Left lung (tissue), 10 donors: ENCODE measurements around the gene PSEN1. TPM values are rescaled to one million over a fixed set of nuclear protein-coding genes. Genes with fewer than 3 reads are reported as not detected.

Source experiments
- ATAC-seq: fragments of 200-7000 bp; cut with Tn5 transposase; one replicate; pipeline ENCODE4 v1.9.1; 2020; ENCODE audit warnings: moderate library complexity
- DNase-seq, 4 donors: peaks; one replicate each; pipeline ENCODE4 v3.0.0-alpha.2; 2013 to 2020
- H3K27ac ChIP-seq, 2 donors: fragments of 200-600 bp; sonication (generic) in 1 of 2; one replicate each; pipeline versions ENCODE4 v1.5.0 to v1.8.0; 2020 to 2021
- H3K27me3 ChIP-seq, 2 donors: fragments of 200-600 bp; sonication (generic) in 1 of 2; one replicate each; pipeline versions ENCODE4 v1.5.0 to v1.8.0; 2020 to 2021
- H3K36me3 ChIP-seq, 2 donors: fragments of 200-600 bp; sonication (generic) in 1 of 2; one replicate each; pipeline versions ENCODE4 v1.5.0 to v1.8.0; 2020 to 2021
- H3K4me1 ChIP-seq, 2 donors: fragments of 200-600 bp; one replicate each; pipeline ENCODE4 v1.8.0; 2021
- H3K4me3 ChIP-seq, 2 donors: fragments of 200-600 bp; sonication (generic) in 1 of 2; one replicate each; pipeline versions ENCODE4 v1.5.0 to v1.8.0; 2020 to 2021; ENCODE audit warnings: mild to moderate bottlenecking in 1 of 2
- H3K9me3 ChIP-seq, 2 donors: fragments of 200-600 bp; sonication (generic) in 1 of 2; one replicate each; pipeline versions ENCODE4 v1.5.0 to v1.8.0; 2020 to 2021
- intact Hi-C, 2 donors: fragments of 100-400 bp; cut with DNase I; formaldehyde crosslinking; loops; one replicate each; pipeline versions ENCODE4 v1.11.2 to v1.14.2; 2022
- polyA plus RNA-seq, 6 donors: library from polyadenylated mRNA; unstranded; fragments of 120-200 nt; gene quantifications; one replicate each; pipeline ENCODE4 v1.2.1, GENCODE V29; 2013; ENCODE audit not compliant: insufficient read length in 6 of 6
- total RNA-seq, 2 donors: library from RNA; stranded (reverse); fragmentation: NEBNext Ultra II Directional; extraction: Animal tissue kit (Norgen Biotek cat#: 25700); gene quantifications; one replicate each; pipeline ENCODE4 v1.2.1, GENCODE V29; 2021
- TF ChIP-seq, protein P1 (sequence below), 2 donors: fragments of 200-600 bp; sonication (generic) in 1 of 2; IDR thresholded peaks; one replicate each; pipeline versions ENCODE4 v1.5.0 to v1.8.0; 2021; ENCODE audit warnings: antibody characterized with exemption in 2 of 2
- donor health status: DM: no; HTN: yes; CAD: no.
- donor health status: DM: no; HTN: no; CAD: no.

Gene PSEN1
- total and polyA plus RNA-seq, 8 donors, result 50.1 to 67.8 (median 54.3) TPM

GRCh38 chr14:73149753-73150152 is 13.4 kb downstream of the PSEN1 start:
- Histone ChIP-seq H3K4me1 (peaks cover 0 to 3% of the 10 kb centered on the region in 2 donors), H3K27me3 (no peaks in the 10 kb centered on the region), H3K9me3 (no peaks in the 10 kb centered on the region), H3K36me3 (peaks cover 0 to 71% of the 10 kb centered on the region in 2 donors), H3K4me3 (no peak overlapping the region), H3K27ac (no peak overlapping the region)
- DNase-seq (no peak), ATAC-seq (no peak)
- intact Hi-C loops, result no loop called here
- TF ChIP-seq, protein P1, sequence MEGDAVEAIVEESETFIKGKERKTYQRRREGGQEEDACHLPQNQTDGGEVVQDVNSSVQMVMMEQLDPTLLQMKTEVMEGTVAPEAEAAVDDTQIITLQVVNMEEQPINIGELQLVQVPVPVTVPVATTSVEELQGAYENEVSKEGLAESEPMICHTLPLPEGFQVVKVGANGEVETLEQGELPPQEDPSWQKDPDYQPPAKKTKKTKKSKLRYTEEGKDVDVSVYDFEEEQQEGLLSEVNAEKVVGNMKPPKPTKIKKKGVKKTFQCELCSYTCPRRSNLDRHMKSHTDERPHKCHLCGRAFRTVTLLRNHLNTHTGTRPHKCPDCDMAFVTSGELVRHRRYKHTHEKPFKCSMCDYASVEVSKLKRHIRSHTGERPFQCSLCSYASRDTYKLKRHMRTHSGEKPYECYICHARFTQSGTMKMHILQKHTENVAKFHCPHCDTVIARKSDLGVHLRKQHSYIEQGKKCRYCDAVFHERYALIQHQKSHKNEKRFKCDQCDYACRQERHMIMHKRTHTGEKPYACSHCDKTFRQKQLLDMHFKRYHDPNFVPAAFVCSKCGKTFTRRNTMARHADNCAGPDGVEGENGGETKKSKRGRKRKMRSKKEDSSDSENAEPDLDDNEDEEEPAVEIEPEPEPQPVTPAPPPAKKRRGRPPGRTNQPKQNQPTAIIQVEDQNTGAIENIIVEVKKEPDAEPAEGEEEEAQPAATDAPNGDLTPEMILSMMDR (IDR thresholded peaks at IDR 0.05), result no peak

DNA sequence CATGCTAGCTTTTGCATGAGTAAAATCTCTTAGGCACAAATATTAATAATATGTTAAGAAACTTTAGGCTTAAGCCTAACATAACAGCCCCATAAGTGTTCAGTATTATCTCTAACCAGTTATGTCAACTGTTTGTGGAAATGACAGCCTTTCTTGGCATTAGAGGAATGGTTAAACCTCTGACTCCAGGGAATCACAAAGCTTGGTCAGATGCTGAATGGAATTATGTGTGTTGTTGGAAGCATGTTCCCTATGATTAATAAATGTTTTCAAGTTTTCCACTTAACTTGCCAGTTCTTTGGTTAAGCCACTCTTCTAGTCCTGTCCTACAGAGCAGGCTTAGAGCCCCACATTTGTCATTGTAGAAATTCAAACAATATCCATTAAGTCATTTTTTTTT is 17.0 kb downstream of the PSEN1 start:
- TF ChIP-seq, protein P1 (IDR thresholded peaks at IDR 0.05), result no peak
- intact Hi-C loops, result no loop called here
- no peak overlapping the region for H3K27ac ChIP-seq
- H3K4me1 ChIP-seq, result no peaks in the 10 kb centered on the region
- peaks cover 2 to 98% of the 10 kb centered on the region in 2 donors for H3K36me3 ChIP-seq
- H3K4me3 ChIP-seq, result no peak overlapping the region
- no peaks in the 10 kb centered on the region for H3K9me3 ChIP-seq
- ATAC-seq, result peak; percentile 52
- no peaks in the 10 kb centered on the region for H3K27me3 ChIP-seq
- DNase-seq, result no peak

DNA sequence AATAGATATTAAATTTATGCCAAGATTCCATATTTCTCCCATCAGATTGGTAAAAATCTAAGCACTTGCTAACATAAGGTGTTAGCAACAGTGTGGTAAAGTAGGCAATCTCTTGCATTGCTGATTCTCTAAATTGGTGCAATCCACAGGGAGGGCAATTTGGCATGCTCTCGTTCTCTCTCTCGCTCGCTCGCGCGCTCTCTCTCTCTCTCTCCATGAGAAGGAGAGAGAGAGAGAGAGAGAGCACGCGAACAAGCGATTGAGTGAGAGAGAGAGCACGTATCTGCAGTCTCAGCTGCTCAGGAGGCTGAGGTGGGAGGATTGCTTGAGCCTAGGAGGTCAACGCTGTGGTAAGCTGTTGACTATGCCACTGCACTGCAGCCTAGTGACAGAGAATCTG is 25.9 kb downstream of the PSEN1 start:
- H3K36me3 ChIP-seq, result peaks cover 0 to 83% of the 10 kb centered on the region in 2 donors
- H3K27ac ChIP-seq, result no peak overlapping the region
- no peaks in the 10 kb centered on the region for H3K9me3 ChIP-seq
- intact Hi-C loops, result no loop called here
- TF ChIP-seq, protein P1 (IDR thresholded peaks at IDR 0.05), result no peak
- no peak overlapping the region for H3K4me3 ChIP-seq
- no peaks in the 10 kb centered on the region for H3K27me3 ChIP-seq
- ATAC-seq (no peak), DNase-seq (no peak)
- H3K4me1 ChIP-seq, result no peaks in the 10 kb centered on the region

GRCh38 chr14:73166399-73166798 is 30.1 kb downstream of the PSEN1 start:
- H3K36me3 ChIP-seq, result peaks cover 0 to 88% of the 10 kb centered on the region in 2 donors
- intact Hi-C loops, result no loop called here
- H3K9me3 ChIP-seq, result no peaks in the 10 kb centered on the region
- no peak for ATAC-seq
- no peak overlapping the region for H3K4me3 ChIP-seq
- no peaks in the 10 kb centered on the region for H3K4me1 ChIP-seq
- no peak overlapping the region for H3K27ac ChIP-seq
- DNase-seq, result no peak
- H3K27me3 ChIP-seq, result no peaks in the 10 kb centered on the region
- TF ChIP-seq, protein P1 (IDR thresholded peaks at IDR 0.05), result no peak

DNA sequence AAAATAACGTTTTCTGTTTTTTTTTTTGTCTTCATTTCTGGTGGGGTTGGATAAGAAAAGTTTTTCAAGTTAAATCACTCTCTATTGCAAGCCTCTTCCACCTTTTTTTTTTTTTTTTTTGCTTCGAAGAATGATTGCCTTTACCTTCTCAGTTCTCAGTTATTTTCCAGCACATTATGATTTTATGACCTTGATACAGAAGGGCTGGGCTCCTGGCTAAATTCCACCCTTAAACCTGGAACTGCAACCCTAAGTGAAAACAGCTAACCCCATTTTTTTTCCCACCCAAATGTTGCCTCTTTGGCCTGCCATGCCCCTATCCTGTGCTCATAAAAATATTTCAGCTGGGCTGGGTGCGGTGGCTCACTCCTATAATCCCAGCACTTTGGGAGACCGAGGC is 31.4 kb downstream of the PSEN1 start:
- Histone ChIP-seq H3K9me3 (no peaks in the 10 kb centered on the region), H3K27ac (no peak overlapping the region), H3K27me3 (no peaks in the 10 kb centered on the region), H3K36me3 (peaks cover 0 to 89% of the 10 kb centered on the region in 2 donors), H3K4me3 (no peak overlapping the region), H3K4me1 (no peaks in the 10 kb centered on the region)
- TF ChIP-seq, protein P1 (IDR thresholded peaks at IDR 0.05), result no peak
- ATAC-seq (no peak), DNase-seq (no peak)
- intact Hi-C loops, result no loop called here
